ENCODE results near the gene APC2. TPM values are rescaled to one million over a fixed set of nuclear protein-coding genes. Genes with fewer than 3 reads are reported as not detected.

Gene APC2
- total RNA-seq, 1 experiment from 2014 or later: 0.53 TPM

GRCh38 chr19:1465191-1466016 lies 15.5 kb downstream of the APC2 start:
- DNase-seq (ENCODE audit: low read depth): no peak

- no peak for DNase-seq (ENCODE audit: low read depth)
Measured at GRCh38 chr19:1466018-1466460, 16.1 kb downstream of the APC2 start.

- DNase-seq (ENCODE audit: low read depth): no peak
Measured at GRCh38 chr19:1466461-1467214, 16.7 kb downstream of the APC2 start.

DNA sequence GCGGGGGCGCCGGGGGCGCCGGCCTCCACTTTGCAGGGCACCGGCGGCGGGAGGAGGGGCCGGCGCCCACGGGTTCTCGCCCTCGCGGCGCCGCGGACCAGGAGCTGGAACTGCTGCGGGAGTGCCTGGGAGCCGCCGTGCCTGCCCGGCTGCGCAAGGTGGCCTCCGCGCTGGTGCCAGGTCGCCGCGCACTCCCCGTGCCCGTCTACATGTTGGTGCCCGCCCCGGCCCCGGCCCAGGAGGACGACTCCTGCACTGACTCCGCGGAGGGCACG lies 17.2 kb downstream of the APC2 start:
- no peak for DNase-seq (ENCODE audit: low read depth)

GRCh38 chr19:1467490-1468273 lies 17.8 kb downstream of the APC2 start:
- no peak for DNase-seq (ENCODE audit: low read depth)

GRCh38 chr19:1468274-1468820 lies 18.4 kb downstream of the APC2 start:
- no peak for DNase-seq (ENCODE audit: low read depth)

DNA sequence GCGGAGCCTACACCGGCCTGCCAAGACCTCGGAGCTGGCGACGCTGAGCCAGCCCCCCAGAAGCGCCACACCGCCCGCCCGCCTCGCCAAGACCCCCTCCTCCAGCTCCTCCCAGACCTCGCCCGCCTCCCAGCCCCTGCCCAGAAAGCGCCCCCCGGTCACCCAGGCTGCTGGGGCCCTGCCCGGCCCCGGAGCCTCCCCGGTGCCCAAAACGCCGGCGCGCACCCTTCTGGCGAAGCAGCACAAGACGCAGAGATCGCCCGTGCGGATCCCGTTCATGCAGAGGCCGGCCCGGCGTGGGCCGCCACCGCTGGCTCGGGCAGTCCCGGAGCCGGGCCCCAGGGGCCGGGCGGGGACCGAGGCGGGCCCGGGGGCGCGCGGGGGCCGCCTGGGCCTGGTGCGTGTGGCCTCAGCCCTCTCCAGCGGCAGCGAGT lies 18.9 kb downstream of the APC2 start:
- DNase-seq (ENCODE audit: low read depth): no peak

DNA sequence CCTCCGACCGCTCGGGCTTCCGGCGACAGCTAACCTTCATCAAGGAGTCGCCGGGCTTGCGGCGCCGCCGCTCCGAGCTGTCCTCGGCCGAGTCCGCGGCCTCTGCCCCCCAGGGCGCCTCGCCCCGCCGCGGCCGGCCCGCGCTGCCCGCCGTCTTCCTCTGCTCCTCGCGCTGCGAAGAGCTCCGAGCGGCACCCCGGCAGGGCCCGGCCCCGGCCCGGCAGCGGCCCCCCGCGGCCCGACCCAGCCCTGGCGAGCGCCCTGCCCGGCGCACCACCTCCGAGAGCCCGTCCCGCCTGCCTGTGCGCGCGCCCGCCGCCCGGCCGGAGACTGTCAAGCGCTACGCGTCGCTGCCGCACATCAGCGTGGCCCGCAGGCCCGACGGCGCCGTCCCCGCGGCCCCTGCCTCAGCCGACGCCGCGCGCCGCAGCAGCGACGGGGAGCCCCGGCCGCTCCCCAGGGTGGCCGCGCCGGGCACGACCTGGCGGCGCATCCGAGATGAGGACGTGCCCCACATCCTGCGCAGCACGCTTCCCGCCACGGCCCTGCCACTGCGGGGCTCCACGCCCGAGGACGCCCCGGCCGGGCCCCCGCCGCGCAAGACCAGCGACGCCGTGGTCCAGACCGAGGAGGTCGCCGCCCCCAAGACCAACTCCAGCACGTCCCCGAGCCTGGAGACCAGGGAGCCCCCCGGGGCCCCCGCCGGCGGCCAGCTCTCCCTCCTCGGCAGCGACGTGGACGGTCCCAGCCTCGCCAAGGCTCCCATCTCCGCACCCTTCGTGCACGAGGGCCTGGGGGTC lies 19.5 kb downstream of the APC2 start:
- DNase-seq (ENCODE audit: low read depth): no peak

DNA sequence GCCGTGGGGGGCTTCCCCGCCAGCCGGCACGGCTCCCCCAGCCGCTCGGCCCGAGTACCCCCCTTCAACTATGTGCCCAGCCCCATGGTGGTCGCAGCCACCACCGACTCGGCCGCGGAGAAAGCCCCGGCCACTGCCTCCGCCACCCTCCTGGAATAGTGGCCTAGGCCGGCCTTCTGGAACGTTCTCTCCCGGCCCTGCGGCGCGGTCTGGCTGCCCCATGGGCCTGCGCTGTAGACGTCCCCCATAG lies 20.1 kb downstream of the APC2 start:
- DNase-seq (ENCODE audit: low read depth): no peak

GRCh38 chr19:1470305-1471009 lies 20.5 kb downstream of the APC2 start:
- no peak for DNase-seq (ENCODE audit: low read depth)

- DNase-seq (ENCODE audit: low read depth): no peak
Measured at GRCh38 chr19:1471010-1471514, 21.1 kb downstream of the APC2 start.

GRCh38 chr19:1471515-1472160 lies 21.7 kb downstream of the APC2 start:
- DNase-seq (ENCODE audit: low read depth): no peak

DNA sequence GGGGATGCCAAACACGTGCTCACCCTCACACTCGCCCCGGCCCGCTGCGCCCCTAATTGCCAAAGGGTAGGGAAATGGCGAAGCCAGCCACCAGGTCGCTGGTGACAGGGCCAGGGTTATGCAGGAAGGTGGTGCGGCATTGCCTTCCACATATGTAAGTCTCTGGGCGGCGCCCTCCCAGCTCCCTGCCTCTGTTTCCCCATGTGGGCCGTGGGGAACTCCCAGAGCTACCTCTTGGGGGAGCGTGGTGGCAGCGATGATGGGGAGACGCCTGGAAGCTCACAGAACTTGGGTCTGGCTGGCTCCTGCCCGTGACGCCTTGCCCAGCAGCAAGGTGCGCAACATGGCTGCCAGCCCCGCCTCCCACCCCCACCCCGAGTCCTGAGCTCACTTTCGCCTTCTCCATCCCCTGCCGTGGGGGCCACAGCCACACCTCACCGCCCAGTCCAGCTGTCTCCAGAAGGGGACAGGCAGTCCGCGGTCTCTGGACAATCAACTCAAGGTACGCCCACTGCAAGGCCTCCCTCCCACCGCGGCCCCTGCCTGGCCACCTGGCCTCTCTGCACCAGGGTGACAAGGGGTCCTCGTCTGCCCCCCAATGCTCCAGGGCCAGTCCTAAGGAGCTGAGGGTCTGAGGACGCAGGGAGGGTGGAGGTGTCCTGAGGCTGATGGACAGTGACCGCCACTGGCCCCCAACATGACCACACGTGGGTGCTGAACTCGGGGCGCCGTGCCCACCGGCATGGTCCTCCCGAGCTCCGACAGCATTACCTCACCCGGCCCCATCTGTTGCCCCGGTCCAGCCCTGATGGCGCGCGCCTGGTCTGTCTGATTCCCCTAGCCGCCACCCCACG lies 22.5 kb downstream of the APC2 start:
- DNase-seq (ENCODE audit: low read depth): no peak

- no peak for DNase-seq (ENCODE audit: low read depth)
Measured at GRCh38 chr19:1473085-1473851, 23.3 kb downstream of the APC2 start.

DNA sequence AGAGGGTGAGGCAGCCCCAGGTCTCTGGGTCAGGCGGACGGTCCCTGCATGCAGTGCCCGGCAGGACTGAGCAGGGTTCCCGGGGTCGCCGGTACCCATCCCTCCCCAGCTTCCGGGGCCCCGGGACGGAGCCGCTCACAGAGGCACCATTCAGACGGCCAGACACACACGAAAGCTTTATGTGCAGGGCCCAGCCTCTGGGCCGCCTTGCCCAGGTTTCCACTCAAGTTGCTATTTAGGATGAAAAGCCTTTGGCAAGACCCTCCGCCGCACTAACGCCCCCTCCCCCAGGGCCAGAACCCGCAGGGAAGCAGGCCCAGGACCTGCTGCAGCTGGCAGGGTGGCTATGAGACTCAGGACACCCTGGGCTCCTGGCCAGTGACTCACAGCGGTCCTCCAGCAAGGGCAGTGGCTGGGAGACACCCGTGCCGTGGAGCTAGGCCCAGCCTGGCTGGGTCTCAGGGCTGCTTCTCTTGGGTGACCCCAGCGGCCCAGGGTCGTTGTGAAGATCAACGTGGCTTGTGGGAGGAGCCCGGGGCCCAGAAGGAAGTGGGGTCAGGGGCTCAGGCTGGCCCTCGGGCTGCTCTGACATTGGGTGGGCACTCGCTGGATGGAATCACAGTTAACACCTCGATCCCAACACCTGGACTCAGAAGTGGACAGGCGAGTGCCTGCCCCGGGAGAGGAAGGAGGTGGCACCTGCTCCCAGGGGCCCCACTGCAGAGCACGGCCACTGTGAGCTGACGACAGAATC lies 24.3 kb downstream of the APC2 start:
- no peak for DNase-seq (ENCODE audit: low read depth)

GRCh38 chr19:1474765-1475351 lies 24.9 kb downstream of the APC2 start:
- DNase-seq (ENCODE audit: low read depth): no peak

Measured in HT1080 (cell line).